ENCODE results near the gene BAHD1.

DNA sequence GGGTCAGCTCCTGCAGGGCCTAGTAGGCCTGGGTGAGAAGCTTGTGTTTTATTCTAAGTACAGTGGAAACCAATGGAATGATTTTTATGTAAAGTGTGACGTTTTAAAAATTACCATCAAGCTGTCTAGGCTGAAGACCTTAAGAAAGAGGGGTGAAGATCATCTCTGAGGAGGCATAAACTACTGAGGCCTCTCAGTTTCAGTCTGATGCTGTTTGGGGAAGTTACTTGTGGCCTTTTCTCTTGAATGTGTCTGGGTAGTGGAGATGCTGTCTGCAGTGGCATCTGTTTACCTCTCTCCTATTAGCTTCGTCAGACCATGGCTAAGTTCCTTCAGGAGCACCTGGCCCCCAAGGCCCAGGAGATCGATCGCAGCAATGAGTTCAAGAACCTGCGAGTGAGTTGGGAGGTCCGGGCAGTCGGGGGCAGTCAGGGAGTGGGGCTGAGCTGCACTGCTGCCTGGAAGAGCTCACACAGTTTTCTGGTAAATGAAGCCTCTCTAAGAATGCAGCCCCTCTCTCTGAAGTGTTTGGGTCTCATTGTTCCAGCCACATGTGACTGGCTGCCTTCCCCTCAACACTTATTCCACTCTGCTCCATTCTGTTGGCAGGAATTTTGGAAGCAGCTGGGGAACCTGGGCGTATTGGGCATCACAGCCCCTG is 33.3 kb upstream of the BAHD1 start:
- TF ChIP-seq, protein P1, sequence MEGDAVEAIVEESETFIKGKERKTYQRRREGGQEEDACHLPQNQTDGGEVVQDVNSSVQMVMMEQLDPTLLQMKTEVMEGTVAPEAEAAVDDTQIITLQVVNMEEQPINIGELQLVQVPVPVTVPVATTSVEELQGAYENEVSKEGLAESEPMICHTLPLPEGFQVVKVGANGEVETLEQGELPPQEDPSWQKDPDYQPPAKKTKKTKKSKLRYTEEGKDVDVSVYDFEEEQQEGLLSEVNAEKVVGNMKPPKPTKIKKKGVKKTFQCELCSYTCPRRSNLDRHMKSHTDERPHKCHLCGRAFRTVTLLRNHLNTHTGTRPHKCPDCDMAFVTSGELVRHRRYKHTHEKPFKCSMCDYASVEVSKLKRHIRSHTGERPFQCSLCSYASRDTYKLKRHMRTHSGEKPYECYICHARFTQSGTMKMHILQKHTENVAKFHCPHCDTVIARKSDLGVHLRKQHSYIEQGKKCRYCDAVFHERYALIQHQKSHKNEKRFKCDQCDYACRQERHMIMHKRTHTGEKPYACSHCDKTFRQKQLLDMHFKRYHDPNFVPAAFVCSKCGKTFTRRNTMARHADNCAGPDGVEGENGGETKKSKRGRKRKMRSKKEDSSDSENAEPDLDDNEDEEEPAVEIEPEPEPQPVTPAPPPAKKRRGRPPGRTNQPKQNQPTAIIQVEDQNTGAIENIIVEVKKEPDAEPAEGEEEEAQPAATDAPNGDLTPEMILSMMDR (conservative IDR thresholded peaks at IDR 0.05 in 1 of 2, IDR thresholded peaks at IDR 0.05 in 1 of 2; ENCODE audit: low read depth in 1 of 2, low read length in 2 of 2): no peak
- TF ChIP-seq EZH2 (IDR thresholded peaks at IDR 0.05; ENCODE audit: low read length, missing control alignments): no peak

Measured in fibroblast of lung (primary cell).